Activated naive CD8-positive, alpha-beta T cell treated with anti-CD3 and anti-CD28 coated beads for 36 hours (primary cell): ENCODE measurements around the gene ZNF804A. TPM values are rescaled to one million over a fixed set of nuclear protein-coding genes. Genes with fewer than 3 reads are reported as not detected.

Experiments
- DNase-seq: peaks from one replicate; pipeline ENCODE4 v3.0.0; 2021
- H3K27ac Mint-ChIP-seq: one replicate; pipeline ENCODE4 v1.8.0; 2022; ENCODE audit warnings: mild to moderate bottlenecking, moderate library complexity, mixed read lengths
- H3K27me3 Mint-ChIP-seq: one replicate; pipeline ENCODE4 v1.8.0; 2022; ENCODE audit warnings: mild to moderate bottlenecking, mixed read lengths
- H3K36me3 Mint-ChIP-seq: one replicate; pipeline ENCODE4 v1.8.0; 2021; ENCODE audit warnings: mild to moderate bottlenecking, mixed read lengths
- H3K4me1 Mint-ChIP-seq: one replicate; pipeline ENCODE4 v1.8.0; 2021; ENCODE audit warnings: mixed read lengths
- H3K4me3 Mint-ChIP-seq: one replicate; pipeline ENCODE4 v1.8.0; 2022; ENCODE audit warnings: mild to moderate bottlenecking, moderate library complexity, mixed read lengths
- H3K9me3 Mint-ChIP-seq: one replicate; pipeline ENCODE4 v1.8.0; 2022; ENCODE audit warnings: mixed read lengths
- total RNA-seq, 2 experiments: library from RNA; stranded (reverse); gene quantifications; one replicate each; pipeline ENCODE4 v1.2.3, GENCODE V29; 2021

Gene ZNF804A
- total RNA-seq, 2 experiments from 2014 or later, result not detected

DNA sequence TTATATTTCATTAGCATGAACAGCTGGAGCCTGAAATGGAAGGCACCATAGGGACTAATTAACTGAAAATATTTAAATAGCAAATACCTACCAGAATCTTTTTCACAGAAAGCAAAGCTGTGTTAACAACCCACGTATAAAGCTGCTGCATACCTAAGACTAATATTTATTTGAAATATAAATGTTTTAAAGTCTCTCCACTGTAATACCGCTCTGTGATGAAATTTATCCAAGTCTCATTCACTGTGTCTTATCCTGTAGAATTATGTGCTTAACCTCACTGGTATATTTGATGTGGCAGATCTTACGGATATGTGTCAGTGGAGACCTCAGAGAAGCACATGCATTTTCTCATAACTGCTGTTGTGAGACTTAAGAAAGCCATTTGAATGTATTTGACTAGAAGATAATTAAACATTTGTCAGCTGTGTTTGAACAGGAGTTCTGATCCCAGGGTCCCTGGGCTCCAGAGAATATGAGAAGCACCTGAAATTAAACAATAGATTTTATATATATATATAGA, 373.3 kb downstream of the ZNF804A start:
- peaks cover 3% of the 10 kb centered on the region for H3K9me3 Mint-ChIP-seq
- H3K4me1 Mint-ChIP-seq, result no peaks in the 10 kb centered on the region
- no peaks in the 10 kb centered on the region for H3K27me3 Mint-ChIP-seq
- no peak overlapping the region for H3K27ac Mint-ChIP-seq
- H3K4me3 Mint-ChIP-seq, result no peak overlapping the region
- H3K36me3 Mint-ChIP-seq, result no peaks in the 10 kb centered on the region
- DNase-seq, result no peak
